ENCODE measurements around the gene ZNF563. TPM values are rescaled to one million over a fixed set of nuclear protein-coding genes. Genes with fewer than 3 reads are reported as not detected.

Gene ZNF563
- total RNA-seq, 2 experiments from 2014 or later: 4.5 to 5.1 TPM

DNA sequence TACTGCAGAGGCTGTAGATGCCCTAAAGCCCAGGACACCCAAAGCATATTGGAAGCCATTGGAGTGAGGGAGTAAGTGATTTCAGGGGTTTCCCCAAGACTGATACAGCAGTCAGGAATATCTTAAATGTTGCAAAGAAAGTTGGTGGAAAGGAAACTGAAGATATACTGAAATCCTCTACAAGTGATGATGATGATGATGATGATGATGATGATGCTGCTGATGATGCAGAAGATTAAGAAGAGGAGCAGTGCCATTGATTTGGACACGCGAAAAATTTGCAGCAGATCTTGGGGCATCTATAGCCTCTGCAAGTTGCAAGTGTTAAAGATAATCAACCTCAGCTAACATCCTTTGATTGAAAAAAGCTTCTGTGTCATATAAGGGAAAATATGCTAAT, 62.6 kb downstream of the ZNF563 start:
- intact Hi-C loops (cut with DNase I, micrococcal nuclease): loop anchor here in 1 of 2 experiments (5.0 kb wide), 1 partner anchor 64 kb away; no protein-coding TSS in a partner anchor
- Mint-ChIP-seq H3K27me3 (no peaks in the 10 kb centered on the region), H3K27ac (no peak overlapping the region), H3K4me1 (ENCODE audit: low read depth) (no peaks in the 10 kb centered on the region), H3K4me3 (no peak overlapping the region), H3K36me3 (ENCODE audit: low read depth) (peaks cover 82% of the 10 kb centered on the region), H3K9me3 (peaks cover 26% of the 10 kb centered on the region)
- Histone ChIP-seq H3K4me1 (ENCODE audit: insufficient read depth, low read length) (no peaks in the 10 kb centered on the region), H3K27me3 (ENCODE audit: control insufficient read depth in 1 of 2, insufficient read depth in 2 of 2, low read length in 2 of 2) (no peaks in the 10 kb centered on the region), H3K4me3 (ENCODE audit: low read length) (no peak overlapping the region), H3K9me3 (ENCODE audit: control insufficient read depth in 1 of 2, insufficient read depth in 1 of 2, low read length in 2 of 2) (peaks cover 67 to 92% of the 10 kb centered on the region in 2 experiments), H3K36me3 (ENCODE audit: insufficient read depth, low read length) (peaks cover 45% of the 10 kb centered on the region), H3K27ac (ENCODE audit: low read depth in 1 of 2, low read length in 2 of 2) (no peak overlapping the region)
- no peak for TF ChIP-seq CTCF (IDR thresholded peaks at IDR 0.05)
- DNase-seq (no peak), ATAC-seq (ENCODE audit: poor library complexity) (no peak)
- ChIA-PET CTCF (no interaction called here), POLR2A (interaction anchor here (1.1 kb wide), 1 partner anchor 13 kb away, joined by 3 read pairs; no protein-coding TSS in a partner anchor)

Other genes starting within 250 kb of the ZNF563 start
- gene ZNF20, start 193.3 kb downstream of the ZNF563 start, total RNA-seq: 1 to 10 TPM; 1.0 to 1.2 TPM
- gene ZNF625, start 176.9 kb downstream of the ZNF563 start, total RNA-seq: under 1 TPM; 0.56 to 0.85 TPM
- 10 to 100 TPM; 40.5 to 45.6 TPM for gene ZNF136, start 170.5 kb downstream of the ZNF563 start, total RNA-seq
- 10 to 100 TPM; 30.4 to 31.4 TPM for gene ZNF44, start 38.8 kb downstream of the ZNF563 start, total RNA-seq
- under 1 TPM; 0.52 to 0.67 TPM for gene ZNF442, start 32.0 kb upstream of the ZNF563 start, total RNA-seq
- 1 to 10 TPM; 1.1 to 1.6 TPM for gene ZNF799, start 67.6 kb upstream of the ZNF563 start, total RNA-seq
- gene ZNF443, start 107.4 kb upstream of the ZNF563 start, total RNA-seq: 1 to 10 TPM; 1.8 to 2.0 TPM
- gene ZNF709, start 151.2 kb upstream of the ZNF563 start, total RNA-seq: 1 to 10 TPM; 3.5 to 3.7 TPM
- 10 to 100 TPM; 17.3 to 18.0 TPM for gene ZNF564, start 217.8 kb upstream of the ZNF563 start, total RNA-seq